K562 (cell line): ENCODE data around the gene MICU1. TPM values are rescaled to one million over a fixed set of nuclear protein-coding genes. Genes with fewer than 3 reads are reported as not detected.
A peak's percentile ranks its signal among the peaks of the same experiment; 100 is the strongest.

Experiments used
- ARID4B ChIP-seq: sonication (generic); formaldehyde crosslinking; IDR thresholded peaks from 2 replicates; pipeline ENCODE4 v1.8.0; 2022; ENCODE audit warnings: mild to moderate bottlenecking, missing genetic modification reagents
- BCL6 ChIP-seq: fragments of 250-450 bp; sonication (Bioruptor Pico); IDR thresholded peaks from 2 replicates; pipeline ENCODE4 v1.4.0; 2020
- BMI1 ChIP-seq: fragments of 150-350 bp; IDR thresholded peaks from 2 replicates; pipeline ENCODE4 v1.6.1; 2014; ENCODE audit warnings: low read length
- CBX8 ChIP-seq: fragments of 200-600 bp; sonication (generic); IDR thresholded peaks from 2 replicates; pipeline ENCODE4 v1.6.1; 2012; ENCODE audit warnings: borderline replicate concordance, mixed run types, low read depth, mild to moderate bottlenecking, moderate library complexity, mixed read lengths, low read length, control low read depth, inconsistent platforms; ENCODE audit not compliant: poor library complexity, severe bottlenecking; ENCODE audit errors: extremely low read depth
- ERF ChIP-seq: fragments of 450-650 bp; formaldehyde crosslinking; IDR thresholded peaks from 2 replicates; pipeline ENCODE4 v1.4.0; 2020; ENCODE audit warnings: mild to moderate bottlenecking, mixed read lengths
- GTF3C2 ChIP-seq: IDR thresholded peaks from 3 replicates; pipeline ENCODE4 v1.6.1; 2011; ENCODE audit warnings: borderline replicate concordance, mild to moderate bottlenecking, moderate library complexity; ENCODE audit not compliant: insufficient read length; ENCODE audit errors: extremely low read depth
- HEY1 ChIP-seq: fragments of 250-450 bp; sonication (Bioruptor Pico); IDR thresholded peaks from 2 replicates; pipeline ENCODE4 v1.5.0; 2020; ENCODE audit warnings: mild to moderate bottlenecking, moderate library complexity, borderline replicate concordance
- MCM7 ChIP-seq, 2 experiments: fragments of 450-650 bp; IDR thresholded peaks; 2 replicates each; pipeline ENCODE4 v1.6.1; 2016 to 2018
- NR3C1 ChIP-seq: sonication (generic); formaldehyde crosslinking; IDR thresholded peaks from 2 replicates; pipeline ENCODE4 v1.8.1; 2022; ENCODE audit warnings: missing genetic modification reagents
- SMARCB1 ChIP-seq: IDR thresholded peaks from 2 replicates; pipeline ENCODE4 v1.6.1; 2011; ENCODE audit warnings: improper control_type of control experiment, low read depth; ENCODE audit not compliant: insufficient read length
- SMARCC2 ChIP-seq: fragments of 450-650 bp; IDR thresholded peaks from 2 replicates; pipeline ENCODE4 v1.6.1; 2017; ENCODE audit warnings: antibody characterized with exemption, moderate library complexity, mild to moderate bottlenecking, low read depth
- TCF15 ChIP-seq: fragments of 250-450 bp; sonication (Bioruptor Pico); IDR thresholded peaks from 2 replicates; pipeline ENCODE4 v1.8.0; 2022; ENCODE audit warnings: moderate library complexity, mild to moderate bottlenecking, inconsistent platforms
- ZBTB2 ChIP-seq: fragments of 450-650 bp; IDR thresholded peaks from 2 replicates; pipeline ENCODE4 v1.6.1; 2016; ENCODE audit warnings: antibody characterized with exemption
- ZNF507 ChIP-seq: conservative IDR thresholded peaks from 2 replicates; pipeline ENCODE4 v1.6.1; 2017; ENCODE audit warnings: missing genetic modification characterization, missing compliant biosample characterization
- ZNF695 ChIP-seq: fragments of 450-650 bp; formaldehyde crosslinking; IDR thresholded peaks from 2 replicates; pipeline ENCODE4 v1.4.0; 2020; ENCODE audit warnings: mild to moderate bottlenecking, moderate library complexity
- polyA plus RNA-seq, 8 experiments: library from polyadenylated mRNA; depleted of rRNA in 4 of 8; stranded (reverse) in 5 of 8; unstranded in 3 of 8; fragments of >200 nt; fragmentation: Nextera tagmentation in 2 of 8; fragmentation: Illumina TruSeq in 1 of 8; extraction: Ambion mirVana in 2 of 8; extraction: Trizol in 1 of 8; gene quantifications; 2 replicates each; pipeline versions ENCODE4 v1.2.1 to v1.2.3, GENCODE V29; 2011 to 2014; ENCODE audit warnings: inconsistent platforms in 1 of 8, missing spikeins in 1 of 8
- total RNA-seq, 7 experiments: library from RNA; depleted of rRNA in 6 of 7; stranded (reverse); fragments of >200 nt in 6 of 7; fragmentation: Illumina TruSeq in 2 of 7; extraction: Trizol in 2 of 7; gene quantifications; 2 replicates each; pipeline versions ENCODE4 v1.2.1 to v1.2.3, GENCODE V29; 2011 to 2021; ENCODE audit warnings: low replicate concordance in 1 of 7

Gene MICU1
- total and polyA plus RNA-seq, 9 of the 15 experiments (the other 6 are each of a cell fraction or from before 2014, with no cell fraction given): 29.3 to 76.8 (median 48.4) TPM

- TF ChIP-seq SMARCB1 (no peak), HEY1 (CRISPR knock-in tag) (no peak), SMARCC2 (no peak; the same call in 1 of the 2 replicates), BCL6 (CRISPR knock-in tag) (no peak), GTF3C2 (no peak), NR3C1 (CRISPR knock-in tag) (no peak), ZBTB2 (peak; percentile 11; the same call in 1 of the 2 replicates), ZNF507 (tag) (no peak), MCM7 (IDR thresholded peaks at IDR 0.05) (no peak), ARID4B (CRISPR knock-in tag) (peak; percentile 87), ERF (peak; percentile 75; the same call in 1 of the 2 replicates), TCF15 (no peak), BMI1 (no peak), ZNF695 (CRISPR knock-in tag) (no peak), CBX8 (no peak)
These were observed at the start of gene MICU1 (continued) for GRCh38 chr10:72625608-72626443.
